Osteoblast (primary cell): ENCODE results near the gene KIF13A. TPM values are rescaled to one million over a fixed set of nuclear protein-coding genes. Genes with fewer than 3 reads are reported as not detected.

ENCODE experiments used
- DNase-seq: peaks from one replicate; pipeline ENCODE4 v3.0.0; 2011; ENCODE audit warnings: low spot score, mixed read lengths; ENCODE audit not compliant: insufficient read length; ENCODE audit errors: missing footprints
- H2AFZ ChIP-seq: 2 replicates; pipeline ENCODE4 v1.6.0; 2011; ENCODE audit warnings: mild to moderate bottlenecking, low read length
- H3K27ac ChIP-seq: 2 replicates; pipeline ENCODE4 v1.5.1; 2011; ENCODE audit warnings: mild to moderate bottlenecking, low read depth, low read length, moderate library complexity
- H3K27me3 ChIP-seq: 2 replicates; pipeline ENCODE4 v1.6.0; 2012; ENCODE audit warnings: mild to moderate bottlenecking, control low read depth, inconsistent platforms, low read length, moderate library complexity; ENCODE audit not compliant: insufficient read depth
- H3K36me3 ChIP-seq: 2 replicates; pipeline ENCODE4 v1.5.1; 2011; ENCODE audit warnings: mild to moderate bottlenecking, low read length, control low read depth, moderate library complexity; ENCODE audit not compliant: insufficient read depth
- H3K4me1 ChIP-seq: 2 replicates; pipeline ENCODE4 v1.5.1; 2011; ENCODE audit warnings: mild to moderate bottlenecking, low read length, control low read depth, moderate library complexity; ENCODE audit not compliant: insufficient read depth
- H3K4me2 ChIP-seq: 2 replicates; pipeline ENCODE4 v1.6.0; 2011; ENCODE audit warnings: mild to moderate bottlenecking, low read length; ENCODE audit not compliant: insufficient read depth
- H3K4me3 ChIP-seq: fragments of 200-600 bp; sonication (generic); 3 replicates; pipeline ENCODE4 v1.5.1; 2012; ENCODE audit warnings: mild to moderate bottlenecking, low read length, inconsistent platforms; ENCODE audit not compliant: insufficient read depth
- H3K79me2 ChIP-seq: 2 replicates; pipeline ENCODE4 v1.6.0; 2012; ENCODE audit warnings: mild to moderate bottlenecking, low read length, control low read depth, inconsistent platforms; ENCODE audit not compliant: insufficient read depth
- H3K9me3 ChIP-seq: 2 replicates; pipeline ENCODE4 v1.5.1; 2011; ENCODE audit warnings: low read depth, low read length, control low read depth
- H4K20me1 ChIP-seq: 2 replicates; pipeline ENCODE4 v1.6.0; 2012; ENCODE audit warnings: mild to moderate bottlenecking, low read length, control low read depth; ENCODE audit not compliant: insufficient read depth
- CTCF ChIP-seq: IDR thresholded peaks from 2 replicates; pipeline ENCODE4 v1.5.1; 2011; ENCODE audit warnings: mild to moderate bottlenecking, low read depth, low read length, moderate library complexity; ENCODE audit errors: extremely low read depth
- small RNA-seq: library from RNA; depleted of rRNA; stranded (forward); fragments of <200 nt; gene quantifications from one replicate; pipeline ENCODE3, GENCODE V24; 2012
- total RNA-seq: library from RNA; depleted of rRNA; stranded (reverse); fragments of >200 nt; gene quantifications from 2 replicates; pipeline ENCODE4 v1.2.3, GENCODE V29; 2012

Gene KIF13A
- total RNA-seq, 1 donor = 61.5 TPM

DNA sequence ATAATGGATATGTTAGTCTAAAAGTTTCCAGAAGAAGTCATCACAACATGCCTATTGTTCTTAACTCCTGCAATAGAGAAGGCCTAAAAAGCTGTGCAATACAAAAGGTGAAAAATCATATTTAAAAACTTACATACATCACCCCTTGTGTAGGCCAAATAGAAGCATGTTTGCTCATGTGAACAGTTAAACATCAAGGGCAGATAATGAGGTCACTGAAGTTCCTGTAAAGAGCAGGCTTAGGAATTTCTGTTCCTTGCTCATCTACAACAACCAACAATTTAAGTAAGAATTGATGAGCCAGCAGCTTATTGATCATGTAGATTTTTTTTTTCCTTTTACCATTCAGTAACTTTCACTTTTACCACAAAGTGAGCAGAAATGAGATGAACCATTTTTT is 273.3 kb downstream of the KIF13A start:
- H3K27ac ChIP-seq = no peak overlapping the region
- H3K4me2 ChIP-seq = no peak overlapping the region
- peak; percentile 21 for DNase-seq

DNA sequence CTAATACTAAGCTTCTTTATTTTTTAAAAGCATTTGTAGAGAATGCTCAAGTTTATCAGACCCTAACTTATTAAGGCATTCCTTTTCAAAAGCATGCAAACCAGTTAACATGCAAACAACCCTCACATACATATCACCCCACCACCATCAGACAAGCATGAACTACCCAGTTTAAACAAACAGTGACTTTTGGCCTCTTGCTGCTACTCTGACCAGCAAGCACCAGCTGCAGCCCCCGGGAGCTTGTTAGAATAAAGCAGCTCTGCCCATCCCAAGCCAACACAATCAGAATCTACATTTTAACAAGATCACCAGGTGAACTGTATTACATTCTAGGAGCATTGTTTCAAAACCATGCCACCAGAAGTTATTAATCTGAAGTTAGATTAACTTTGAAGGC is 274.9 kb downstream of the KIF13A start:
- no peak for DNase-seq
- Histone ChIP-seq H3K4me2 (no peak overlapping the region), H2AFZ (no peak overlapping the region)

More for the DNA sequence above, 273.3 kb downstream of the KIF13A start:
- H3K9me3 ChIP-seq = no peaks in the 10 kb centered on the region
- H3K79me2 ChIP-seq = no peaks in the 10 kb centered on the region
- no peak overlapping the region for H2AFZ ChIP-seq
- no peak for TF ChIP-seq CTCF
- no peaks in the 10 kb centered on the region for H3K27me3 ChIP-seq
- H3K4me3 ChIP-seq = no peak overlapping the region
- H3K4me1 ChIP-seq = peaks cover 31% of the 10 kb centered on the region
- H4K20me1 ChIP-seq = no peaks in the 10 kb centered on the region
- no peaks in the 10 kb centered on the region for H3K36me3 ChIP-seq

GRCh38 chr6:17710331-17710730 is 277.1 kb downstream of the KIF13A start:
- no peaks in the 10 kb centered on the region for H3K9me3 ChIP-seq
- no peak overlapping the region for H3K4me2 ChIP-seq
- H3K36me3 ChIP-seq = no peaks in the 10 kb centered on the region
- no peak overlapping the region for H3K4me3 ChIP-seq
- H3K27ac ChIP-seq = no peak overlapping the region
- no peaks in the 10 kb centered on the region for H4K20me1 ChIP-seq
- peaks cover 26% of the 10 kb centered on the region for H3K4me1 ChIP-seq
- H2AFZ ChIP-seq = no peak overlapping the region
- peak; percentile 82 for DNase-seq
- no peaks in the 10 kb centered on the region for H3K27me3 ChIP-seq
- TF ChIP-seq CTCF = no peak
- peaks cover 12% of the 10 kb centered on the region for H3K79me2 ChIP-seq

More for the DNA sequence above, 274.9 kb downstream of the KIF13A start:
- Histone ChIP-seq H3K27ac (no peak overlapping the region), H4K20me1 (no peaks in the 10 kb centered on the region), H3K79me2 (no peaks in the 10 kb centered on the region), H3K36me3 (no peaks in the 10 kb centered on the region), H3K9me3 (no peaks in the 10 kb centered on the region), H3K4me3 (no peak overlapping the region), H3K4me1 (peaks cover 31% of the 10 kb centered on the region), H3K27me3 (no peaks in the 10 kb centered on the region)
- no peak for TF ChIP-seq CTCF

GRCh38 chr6:17709476-17709875 is 278.0 kb downstream of the KIF13A start:
- no peak overlapping the region for H3K27ac ChIP-seq
- no peak overlapping the region for H3K4me3 ChIP-seq
- H3K4me1 ChIP-seq = peaks cover 24% of the 10 kb centered on the region
- H3K4me2 ChIP-seq = no peak overlapping the region
- no peaks in the 10 kb centered on the region for H3K27me3 ChIP-seq
- H2AFZ ChIP-seq = no peak overlapping the region
- TF ChIP-seq CTCF = no peak
- peaks cover 21% of the 10 kb centered on the region for H3K79me2 ChIP-seq
- H3K9me3 ChIP-seq = no peaks in the 10 kb centered on the region
- H4K20me1 ChIP-seq = peaks cover under 1% of the 10 kb centered on the region
- H3K36me3 ChIP-seq = no peaks in the 10 kb centered on the region
- peak; percentile 59 for DNase-seq

Small RNA genes within 50 kb of the gene (small RNA-seq; reads per million reads assigned to genes)
- not detected for gene RF00019
- gene RNA5SP204 = 1.2 reads per million, percentile 38 among the genes with 10 or more reads in this experiment

Other genes with a start within 250 kb of the KIF13A start
- gene NHLRC1, start 135.0 kb upstream of the KIF13A start, total RNA-seq = 2.4 and 2.9 TPM in 2 replicates
- gene TPMT, start 167.4 kb upstream of the KIF13A start, total RNA-seq = 11.9 and 13.0 TPM in 2 replicates
- 17.7 and 18.6 TPM in 2 replicates for gene KDM1B, start 167.8 kb upstream of the KIF13A start, total RNA-seq